Left ventricle myocardium superior (tissue), 1 donor: Measurements from ENCODE around the gene KIF3A. TPM values are rescaled to one million over a fixed set of nuclear protein-coding genes. Genes with fewer than 3 reads are reported as not detected.
"Not testable (repeated sequence)": the region's sequence is repeated elsewhere in the genome, so short reads cannot be mapped to it uniquely, and the experiment has no call there.

ENCODE experiments used
- ATAC-seq: fragments of 200-7000 bp; cut with Tn5 transposase; one replicate; pipeline ENCODE4 v1.9.1; 2020; ENCODE audit warnings: mild to moderate bottlenecking, moderate library complexity
- DNase-seq: peaks from one replicate; pipeline ENCODE4 v3.0.0-alpha.2; 2020
- intact Hi-C: fragments of 100-400 bp; cut with micrococcal nuclease; formaldehyde crosslinking; loops from one replicate; pipeline ENCODE4 v1.11.0; 2022
- total RNA-seq: library from RNA; stranded (reverse); fragmentation: NEBNext Ultra II Directional; extraction: Animal tissue kit (Norgen Biotek cat#: 25700); gene quantifications from one replicate; pipeline ENCODE4 v1.2.1, GENCODE V29; 2021
- donor health status: DM: no; HTN: yes; CAD: no; lungs with severe emphysema.

The KIF3A gene
- total RNA-seq, 1 donor from 2014 or later, result 12.4 TPM

GRCh38 chr5:132742158-132742557, 4.8 kb upstream of the KIF3A start:
- intact Hi-C loops, result no loop called here
- ATAC-seq (no peak), DNase-seq (no peak)

GRCh38 chr5:132739232-132739631, 1.9 kb upstream of the KIF3A start:
- intact Hi-C loops, result no loop called here
- ATAC-seq, result no peak

GRCh38 chr5:132737982-132738681, 786 bp upstream of the KIF3A start:
- no peak for ATAC-seq
- no peak for DNase-seq
- intact Hi-C loops, result no loop called here

More at GRCh38 chr5:132739232-132739631, 1.9 kb upstream of the KIF3A start:
- no peak for DNase-seq

- intact Hi-C loops, result no loop called here
- DNase-seq (no peak), ATAC-seq (no peak)
Measured at GRCh38 chr5:132734687-132735086, 2.7 kb downstream of the KIF3A start.

- ATAC-seq (no peak), DNase-seq (no peak)
- intact Hi-C loops, result no loop called here
Measured at GRCh38 chr5:132733499-132734148, 3.7 kb downstream of the KIF3A start.

- ATAC-seq (no peak), DNase-seq (no peak)
- intact Hi-C loops, result no loop called here
Measured at GRCh38 chr5:132729896-132730295, 7.5 kb downstream of the KIF3A start.

GRCh38 chr5:132725745-132726144, 11.6 kb downstream of the KIF3A start:
- intact Hi-C loops, result no loop called here
- ATAC-seq, result no peak
- no peak for DNase-seq

GRCh38 chr5:132718544-132719312, 18.6 kb downstream of the KIF3A start:
- ATAC-seq, result peak; percentile 40
- intact Hi-C loops, result no loop called here
- DNase-seq, result no peak

- DNase-seq (no peak), ATAC-seq (no peak)
- intact Hi-C loops, result no loop called here
Measured at GRCh38 chr5:132714456-132715307, 22.7 kb downstream of the KIF3A start.

- DNase-seq (no peak), ATAC-seq (no peak)
- intact Hi-C loops, result no loop called here
Measured at GRCh38 chr5:132708645-132709044, 28.7 kb downstream of the KIF3A start.

GRCh38 chr5:132704875-132705274, 32.5 kb downstream of the KIF3A start:
- intact Hi-C loops, result no loop called here
- no peak for ATAC-seq
- no peak for DNase-seq

- no peak for ATAC-seq
- DNase-seq, result no peak
- intact Hi-C loops, result no loop called here
Measured at GRCh38 chr5:132695956-132696355, 41.4 kb downstream of the KIF3A start.

GRCh38 chr5:132692632-132692967, 44.7 kb downstream of the KIF3A start:
- intact Hi-C loops, result no loop called here
- DNase-seq (no peak), ATAC-seq (no peak)

GRCh38 chr5:132691755-132692631, 45.4 kb downstream of the KIF3A start:
- intact Hi-C loops, ATAC-seq, DNase-seq: not testable (repeated sequence)

- intact Hi-C loops, result no loop called here
- DNase-seq (no peak), ATAC-seq (no peak)
Measured at GRCh38 chr5:132690156-132690555, 47.2 kb downstream of the KIF3A start.

- ATAC-seq, result no peak
- intact Hi-C loops, result no loop called here
- DNase-seq, result no peak
Measured at GRCh38 chr5:132689513-132689912, 47.8 kb downstream of the KIF3A start.

- ATAC-seq (no peak), DNase-seq (no peak)
- intact Hi-C loops, result no loop called here
Measured at GRCh38 chr5:132688536-132689339, 48.6 kb downstream of the KIF3A start.

- ATAC-seq (no peak), DNase-seq (no peak)
- intact Hi-C loops, result no loop called here
Measured at GRCh38 chr5:132687995-132688394, 49.4 kb downstream of the KIF3A start.
